CD4-positive, alpha-beta T cell treated with Interleukin-2 at 100 ng/mL for 4 hours (primary cell): ENCODE measurements around the gene CHST15.

Experiments used
- DNase-seq: peaks from one replicate; pipeline ENCODE4 v3.0.0-alpha.2; 2020; ENCODE audit warnings: low spot score

Gene CHST15

DNA sequence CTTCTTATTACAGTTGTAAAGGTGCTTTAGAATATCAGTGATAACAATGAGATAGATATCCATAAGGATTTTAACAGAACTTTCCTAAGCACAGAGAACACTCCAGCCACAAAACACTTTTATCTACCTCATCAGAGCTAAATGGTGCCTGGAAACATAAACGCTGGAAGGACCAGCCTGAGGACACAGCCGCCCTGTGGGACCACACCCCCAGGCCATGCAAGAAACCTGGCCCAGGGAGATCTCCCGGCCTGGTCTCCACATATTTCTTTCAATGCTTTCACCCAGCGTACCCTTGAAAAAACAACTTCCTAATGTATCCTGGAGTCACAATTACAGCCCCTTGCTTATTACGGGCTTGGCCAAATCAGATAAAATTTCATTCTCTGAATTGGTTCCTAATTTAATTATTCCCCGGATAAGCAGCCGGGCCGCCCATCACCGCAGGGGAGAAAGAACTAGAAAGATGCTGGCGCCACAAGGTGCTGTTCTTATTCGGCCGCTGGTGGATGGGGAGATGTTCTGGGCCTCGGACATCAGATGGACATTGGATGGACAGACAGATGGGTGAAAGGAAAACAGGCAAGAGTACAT is 11.8 kb downstream of the CHST15 start:
- no peak for DNase-seq

- DNase-seq = no peak
Observed at GRCh38 chr10:124079864-124080263, 13.5 kb downstream of the CHST15 start.

GRCh38 chr10:124078714-124079113 is 14.7 kb downstream of the CHST15 start:
- DNase-seq = no peak

DNA sequence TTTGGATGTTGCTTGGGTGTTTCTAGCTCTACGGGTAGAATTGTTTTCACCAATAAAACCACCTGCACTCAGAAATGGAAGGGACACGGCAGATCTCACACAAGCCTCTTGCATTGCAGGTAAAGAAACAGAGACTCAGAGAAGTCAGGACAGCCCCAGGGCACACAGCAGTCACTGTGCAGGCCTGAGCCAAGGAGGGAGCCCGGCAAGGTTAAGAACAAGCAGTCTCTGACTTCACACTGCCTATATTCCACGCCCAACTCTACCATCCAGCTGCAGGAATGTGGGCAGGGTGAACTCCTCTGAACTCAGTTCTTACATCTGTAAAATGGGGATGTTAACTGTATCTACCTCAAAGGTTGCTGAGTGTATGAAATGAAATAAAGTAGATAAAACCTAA is 15.4 kb downstream of the CHST15 start:
- no peak for DNase-seq

GRCh38 chr10:124077208-124077993 is 16.0 kb downstream of the CHST15 start:
- no peak for DNase-seq

DNA sequence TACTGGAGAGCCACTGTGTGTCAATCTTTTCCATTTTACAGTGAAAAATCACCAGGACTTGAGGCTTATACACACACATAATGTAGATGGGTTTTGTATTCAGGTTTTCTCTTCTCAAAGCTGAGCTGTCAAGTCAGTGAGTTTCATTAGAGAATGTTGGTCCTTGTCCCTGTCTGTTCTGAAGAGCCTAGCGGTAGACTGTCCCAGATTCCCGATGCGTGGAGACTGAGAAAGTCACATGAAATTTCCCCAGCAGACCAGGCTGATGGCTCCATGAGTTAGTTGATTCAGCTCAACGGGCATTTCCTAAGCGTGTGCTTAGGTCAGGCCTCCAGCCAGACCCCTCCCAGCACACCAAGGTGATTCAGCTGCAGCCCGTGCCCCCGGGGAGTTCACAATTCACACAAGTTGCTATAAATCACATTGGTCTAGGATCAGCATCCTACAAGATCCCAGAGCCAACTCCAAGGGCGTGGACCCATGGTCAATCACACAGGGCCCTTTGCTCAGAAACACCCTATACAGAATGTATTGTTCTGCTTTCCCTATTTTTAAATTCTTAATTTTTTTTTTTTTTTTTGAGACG is 17.2 kb downstream of the CHST15 start:
- DNase-seq = no peak

GRCh38 chr10:124075231-124075955 is 18.0 kb downstream of the CHST15 start:
- DNase-seq = no peak

GRCh38 chr10:124074501-124075109 is 18.8 kb downstream of the CHST15 start:
- peak; percentile 7 for DNase-seq

DNA sequence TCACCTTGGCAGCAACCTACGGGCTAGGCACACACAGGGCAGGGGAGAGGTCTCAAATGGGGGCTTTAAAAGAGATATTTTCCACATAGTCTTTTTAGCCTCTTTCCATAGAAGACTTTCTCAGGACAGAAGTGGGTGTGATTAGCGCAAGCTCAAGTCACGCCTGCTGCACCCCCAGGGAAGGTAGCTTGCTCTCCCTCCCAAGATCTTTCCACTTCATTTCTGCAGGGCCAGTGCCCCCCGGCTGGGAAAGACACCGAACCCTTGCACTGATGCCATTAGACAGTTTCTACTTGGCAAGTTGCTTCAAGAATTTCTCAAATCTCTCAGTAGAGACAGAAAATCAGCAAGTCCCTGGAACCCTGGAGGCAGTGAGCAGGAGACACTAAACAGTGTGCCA is 19.4 kb downstream of the CHST15 start:
- DNase-seq = no peak

GRCh38 chr10:124072541-124072940 is 20.9 kb downstream of the CHST15 start:
- no peak for DNase-seq

GRCh38 chr10:124072106-124072505 is 21.3 kb downstream of the CHST15 start:
- no peak for DNase-seq

- no peak for DNase-seq
Observed at GRCh38 chr10:124071141-124071540, 22.3 kb downstream of the CHST15 start.

DNA sequence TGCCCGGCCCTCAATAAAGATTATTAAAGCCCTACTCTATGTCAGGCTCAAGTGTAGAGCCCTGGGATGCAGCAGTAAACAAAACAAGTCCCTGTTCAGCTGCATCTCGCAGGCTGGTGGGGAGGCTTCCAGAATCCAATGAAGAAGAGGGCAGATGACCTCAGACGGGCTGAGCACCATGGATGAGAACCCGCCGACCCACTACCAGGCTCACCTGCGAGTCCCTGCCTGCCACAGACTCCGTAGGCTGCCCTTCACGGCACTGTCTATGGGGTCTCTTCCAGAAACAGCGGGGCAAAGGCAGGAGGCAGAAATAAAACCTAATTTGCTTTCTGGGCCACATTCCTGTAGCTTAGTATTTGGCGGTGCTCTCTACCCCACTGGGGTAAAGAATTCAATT is 22.7 kb downstream of the CHST15 start:
- no peak for DNase-seq

DNA sequence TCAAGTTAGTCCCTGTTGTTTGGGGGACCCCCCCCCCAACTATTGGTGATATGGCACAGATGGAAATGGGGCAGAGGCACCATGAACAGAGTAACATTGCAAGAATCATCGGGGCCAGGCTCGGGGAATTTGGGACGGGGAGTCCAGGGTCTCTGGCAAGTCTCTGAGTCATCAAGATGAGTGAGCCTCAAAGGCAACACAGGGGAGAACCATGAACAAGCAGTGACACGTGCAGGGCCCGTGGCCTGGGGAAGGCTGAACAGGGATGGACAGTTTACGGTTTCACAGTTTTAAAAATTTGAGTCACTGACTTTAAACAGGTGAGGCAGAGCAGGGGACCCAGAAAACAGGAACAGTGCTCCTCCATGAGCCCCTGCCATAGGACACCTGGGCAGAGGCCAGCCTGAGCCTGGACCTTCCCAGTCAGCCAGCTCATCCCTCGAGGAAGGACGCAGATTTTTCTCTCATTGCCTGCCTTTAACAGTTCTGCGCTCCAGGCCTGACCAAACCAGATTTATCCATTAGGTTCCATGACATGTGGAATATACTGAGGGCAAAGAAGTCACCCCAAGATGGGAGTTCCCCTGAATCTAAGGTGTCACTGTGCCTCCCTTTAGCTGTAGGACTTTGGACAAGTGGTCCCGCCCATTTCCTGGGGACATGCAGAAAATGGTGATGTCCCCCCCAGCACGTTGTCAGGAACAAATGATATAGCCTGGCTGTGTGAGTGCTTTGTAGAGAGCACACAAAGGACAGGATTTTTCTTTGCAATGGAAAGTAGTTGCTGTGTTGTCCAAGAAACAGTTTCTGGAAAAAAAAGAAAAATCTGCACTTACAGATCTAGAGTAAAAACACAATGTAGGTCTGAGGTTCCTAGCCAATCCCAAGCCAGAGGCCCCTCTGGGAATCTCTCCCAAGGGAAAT is 23.8 kb downstream of the CHST15 start:
- DNase-seq = no peak

- no peak for DNase-seq
Observed at GRCh38 chr10:124068929-124069328, 24.5 kb downstream of the CHST15 start.

- DNase-seq = no peak
Observed at GRCh38 chr10:124067825-124068400, 25.5 kb downstream of the CHST15 start.

DNA sequence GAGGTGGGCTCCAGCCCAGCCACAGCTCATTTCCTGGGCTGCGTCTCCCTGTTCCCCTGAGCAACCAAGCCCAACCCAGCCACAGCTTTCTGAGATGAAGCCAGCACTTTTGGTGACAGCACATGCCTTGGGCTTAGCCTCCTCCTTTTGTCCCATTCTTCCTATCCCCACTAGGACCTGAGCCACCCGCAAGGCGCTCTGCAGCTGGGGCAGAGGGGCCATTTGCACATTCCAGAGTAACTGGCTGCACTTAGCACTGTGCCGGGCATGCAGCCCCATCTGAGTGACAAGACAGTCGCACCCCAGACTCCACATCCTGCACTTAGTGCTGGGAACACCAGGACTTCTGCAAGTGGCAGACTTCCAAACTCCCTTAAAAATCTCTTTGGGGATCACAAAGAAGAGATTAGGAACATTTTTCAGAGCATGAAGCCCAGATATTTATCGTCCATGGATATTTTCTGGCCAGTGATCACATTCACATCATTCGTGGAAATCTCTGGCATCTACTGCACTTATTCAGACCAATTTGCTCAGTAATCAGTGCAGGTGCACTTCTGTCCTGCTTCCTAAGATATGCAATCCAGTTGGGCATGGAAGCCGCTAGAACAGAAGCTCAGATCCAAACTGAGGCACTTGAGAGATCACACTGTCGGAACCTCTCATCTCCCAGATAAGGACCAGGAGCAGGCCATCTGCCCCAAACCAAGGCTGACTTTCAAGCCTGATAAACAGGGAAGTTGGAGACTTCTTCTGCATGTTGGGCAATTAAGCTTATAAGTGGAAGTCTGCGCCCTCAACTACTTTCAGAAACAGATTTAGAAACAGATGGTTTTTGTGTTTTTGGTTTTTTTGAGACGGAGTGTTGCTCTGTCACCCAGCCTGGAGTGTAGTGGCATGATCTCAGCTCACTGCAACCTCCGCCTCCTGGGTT is 26.4 kb downstream of the CHST15 start:
- DNase-seq = no peak

- DNase-seq = no peak
Observed at GRCh38 chr10:124066126-124066700, 27.2 kb downstream of the CHST15 start.

GRCh38 chr10:124065382-124066125 is 27.8 kb downstream of the CHST15 start:
- no peak for DNase-seq
